ENCODE measurements around the gene CACNA1D.

CACNA1D gene

DNA sequence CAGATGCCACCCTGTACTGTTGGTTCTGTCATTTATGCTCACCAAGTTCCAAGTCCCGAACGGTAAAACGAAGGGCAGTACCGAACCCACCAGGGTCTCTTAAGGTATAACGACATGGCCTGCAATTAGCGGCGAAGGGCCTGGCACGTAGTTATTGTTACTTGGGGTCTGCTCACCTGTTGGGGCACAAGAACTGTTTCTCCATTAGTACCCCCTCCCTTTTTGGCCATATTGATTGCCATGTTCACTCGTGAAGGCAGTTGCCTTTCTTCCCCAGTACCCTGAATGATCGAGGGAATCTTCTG lies 352.4 kb downstream of the CACNA1D start:
- DNase-seq (ENCODE audit: low spot score), result no peak

DNA sequence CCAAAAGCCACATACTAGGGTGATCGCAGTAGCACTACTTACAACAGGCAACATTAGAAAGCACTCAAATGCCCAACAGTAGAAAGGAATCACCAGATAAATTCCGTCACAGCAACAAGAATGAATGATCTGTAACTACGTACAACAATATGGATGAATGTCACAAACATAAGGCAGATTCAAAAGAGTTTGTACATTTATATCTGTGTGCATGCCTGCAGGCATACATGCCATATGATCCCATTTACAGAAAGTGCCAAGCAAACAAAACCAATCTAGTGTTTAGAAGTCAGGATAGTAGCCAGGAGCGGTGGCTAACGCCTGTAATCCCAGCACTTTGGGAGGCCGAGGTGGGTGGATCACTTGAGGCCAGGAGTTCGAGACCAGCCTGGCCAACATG lies 355.5 kb downstream of the CACNA1D start:
- DNase-seq (ENCODE audit: low spot score), result no peak

DNA sequence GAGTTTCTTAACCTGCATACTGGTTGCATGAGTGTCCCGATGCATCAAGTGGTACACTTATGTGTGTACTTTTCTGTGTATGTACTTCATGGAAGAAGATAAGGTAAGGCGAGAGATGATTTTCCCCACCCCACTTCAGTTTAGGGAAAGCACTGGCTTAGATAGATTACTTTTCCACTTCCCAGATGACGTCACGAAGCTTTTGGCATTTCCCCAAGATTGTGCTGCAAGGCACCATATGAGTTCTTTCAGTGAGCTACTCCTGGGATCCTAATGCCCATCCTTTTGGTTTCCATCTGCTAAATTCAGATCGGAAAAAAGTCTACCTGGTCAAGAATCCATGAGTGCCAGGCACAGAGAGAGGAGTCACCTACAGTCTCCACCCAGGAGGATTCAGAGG lies 356.5 kb downstream of the CACNA1D start:
- DNase-seq (ENCODE audit: low spot score), result no peak

DNA sequence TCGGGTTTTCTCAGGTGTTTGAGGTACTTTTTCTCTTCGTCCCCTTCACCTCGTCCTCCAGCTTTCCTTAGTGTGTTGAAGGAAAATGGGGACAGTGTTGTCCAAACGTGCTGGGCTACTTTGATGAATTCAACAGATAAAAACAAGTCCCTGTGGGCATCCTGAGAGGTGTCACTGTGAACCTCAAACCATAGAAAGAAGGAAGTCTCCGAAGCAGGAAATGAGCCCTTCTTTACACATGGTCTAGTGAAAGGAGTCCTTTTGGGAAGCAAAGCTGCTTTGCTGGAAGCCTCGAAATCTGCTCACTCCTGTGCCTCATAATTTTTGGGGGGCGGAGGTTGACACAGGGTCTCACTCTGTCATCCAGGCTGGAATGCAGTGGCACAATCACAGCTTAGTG lies 362.6 kb downstream of the CACNA1D start:
- DNase-seq (ENCODE audit: low spot score), result no peak

DNA sequence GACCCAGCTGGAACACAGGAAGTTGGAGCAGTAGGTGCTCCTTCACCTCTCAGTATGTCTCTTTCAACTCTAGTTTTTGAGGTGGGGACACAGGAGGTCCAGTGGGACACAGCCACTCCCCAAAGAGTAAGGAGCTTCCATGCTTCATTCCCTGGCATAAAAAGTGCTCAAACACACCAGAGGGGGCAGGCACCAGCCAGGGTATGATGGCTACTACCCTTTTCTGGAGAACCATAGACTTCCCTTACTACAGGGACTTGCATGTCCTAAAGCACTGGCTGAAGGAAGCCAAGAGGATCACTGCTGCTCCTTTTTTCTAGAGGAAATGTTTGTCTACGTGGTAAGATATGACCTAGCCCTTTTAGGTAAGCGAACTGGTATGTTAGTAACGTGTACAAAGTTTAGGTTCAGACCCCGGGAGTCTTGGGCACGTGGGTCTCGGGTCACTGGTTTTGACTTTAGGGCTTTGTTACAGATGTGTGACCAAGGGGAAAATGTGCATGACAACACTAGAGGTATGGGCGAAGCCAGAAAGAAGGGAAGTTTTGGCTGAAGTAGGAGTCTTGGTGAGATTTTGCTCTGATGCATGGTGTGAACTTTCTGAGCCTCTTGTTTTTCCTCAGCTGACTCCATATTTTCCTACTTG lies 363.8 kb downstream of the CACNA1D start:
- DNase-seq (ENCODE audit: low spot score), result no peak

DNA sequence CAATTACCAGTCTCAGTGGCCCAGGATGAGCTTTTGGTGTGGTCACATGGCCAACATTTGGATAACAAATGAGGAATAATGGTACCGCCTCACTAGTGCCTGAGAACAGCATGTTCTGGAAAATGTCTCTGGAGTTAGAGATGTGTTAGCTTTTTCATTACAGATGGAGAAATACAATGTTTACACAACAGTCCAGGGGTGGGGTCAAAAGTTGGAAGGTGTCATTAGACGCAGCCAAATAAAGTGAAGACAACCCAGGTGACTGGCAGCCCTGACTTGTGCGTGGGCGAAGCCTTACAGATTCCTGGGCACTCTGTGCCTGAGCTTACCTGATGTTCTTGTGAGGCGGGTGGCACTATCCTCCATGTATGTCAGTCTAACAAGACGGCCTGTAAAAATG lies 364.8 kb downstream of the CACNA1D start:
- no peak for DNase-seq (ENCODE audit: low spot score)

DNA sequence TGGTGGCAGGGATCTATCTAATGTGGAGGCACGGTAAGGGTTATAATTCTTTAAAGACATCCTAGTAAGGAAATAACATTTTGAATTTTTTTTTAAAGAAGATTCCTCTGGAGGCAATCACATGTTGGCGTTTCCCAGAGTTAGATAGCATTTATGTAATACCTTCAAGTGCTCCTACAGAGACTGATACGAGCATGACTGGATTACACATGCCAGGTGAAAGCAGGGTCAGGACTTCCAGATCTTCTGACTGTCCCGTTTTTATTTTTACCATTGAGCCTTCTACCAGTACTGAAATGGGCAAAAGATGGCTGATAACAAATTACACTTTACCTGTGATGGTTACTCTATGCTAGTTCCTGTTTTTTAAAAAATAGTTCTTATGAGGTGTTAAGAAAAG lies 365.8 kb downstream of the CACNA1D start:
- DNase-seq (ENCODE audit: low spot score), result no peak

DNA sequence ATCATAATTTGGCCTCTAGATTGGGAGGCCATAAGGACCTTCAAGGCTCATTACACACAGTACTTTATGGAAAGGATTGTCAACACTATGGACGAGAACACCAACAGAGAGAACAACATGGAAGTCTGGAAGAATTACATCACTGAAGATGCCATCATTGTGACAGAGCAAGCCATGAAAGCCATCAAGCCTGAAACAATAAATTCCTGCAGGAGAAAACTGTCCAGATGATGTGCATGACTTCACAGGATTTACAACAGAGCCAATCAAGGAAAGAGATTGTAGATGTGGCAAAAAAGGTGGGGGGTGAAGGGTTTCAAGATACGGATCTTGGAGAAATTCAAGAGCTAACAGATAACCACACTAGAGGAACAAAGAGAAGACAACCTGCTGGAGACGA lies 367.8 kb downstream of the CACNA1D start:
- DNase-seq (ENCODE audit: low spot score), result no peak

DNA sequence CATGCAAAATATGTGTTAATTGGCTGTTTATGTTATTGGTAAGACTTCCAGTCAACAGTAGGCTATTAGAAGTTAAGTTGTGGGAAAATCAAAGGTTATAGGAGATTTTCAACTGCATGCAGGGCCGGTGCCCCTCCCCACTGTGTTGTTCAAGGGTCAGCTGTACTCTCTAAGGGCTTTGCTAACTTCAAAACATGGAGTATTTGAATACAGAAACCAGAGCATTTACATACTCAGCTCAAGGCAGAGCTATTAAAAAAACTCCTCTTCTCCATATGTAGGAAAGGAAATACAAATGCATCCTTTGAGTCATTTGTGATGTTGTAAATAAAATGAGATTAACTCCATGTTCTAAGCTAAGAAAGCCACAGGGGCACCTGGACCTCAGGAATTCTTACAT lies 368.7 kb downstream of the CACNA1D start:
- DNase-seq (ENCODE audit: low spot score), result no peak
